ENCODE data around the gene CNTNAP3.
"Not testable (repeated sequence)": the region's sequence is repeated elsewhere in the genome, so short reads cannot be mapped to it uniquely, and the experiment has no call there.

DNA sequence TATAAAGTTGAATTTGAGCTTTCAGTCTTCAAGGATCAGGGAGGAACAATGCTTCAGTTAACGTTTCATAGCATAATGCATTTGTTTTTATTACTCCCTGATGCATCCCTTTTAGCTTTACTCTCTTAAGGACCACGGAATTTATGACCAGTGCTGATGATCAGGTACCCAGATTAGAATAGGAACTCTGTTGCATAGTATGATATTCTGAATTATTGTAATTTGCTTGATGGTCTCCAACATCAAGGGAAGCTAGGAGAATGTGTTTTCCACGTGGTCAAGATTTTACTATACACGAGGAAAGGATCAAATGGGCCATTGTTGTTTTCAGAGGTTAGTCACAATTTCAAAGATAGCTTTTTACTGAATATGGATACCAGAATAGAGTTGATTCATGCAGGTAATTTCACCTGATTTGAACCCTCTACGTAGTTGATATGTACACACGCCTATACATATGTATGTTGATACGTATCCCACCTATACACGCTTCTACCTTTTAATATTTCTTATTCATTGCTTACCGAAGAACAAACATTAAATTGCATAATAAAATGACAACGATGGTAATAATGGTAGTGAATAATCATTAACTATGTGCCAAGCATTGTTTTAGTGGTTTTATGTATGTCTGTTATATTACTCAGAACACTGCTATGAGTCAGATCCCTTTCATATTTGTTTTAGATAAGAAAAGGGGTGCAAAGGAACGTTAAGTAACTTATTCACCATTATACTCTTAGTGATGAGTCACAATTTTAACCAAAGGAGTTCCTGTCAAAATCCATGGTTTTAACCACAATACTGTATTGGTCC, 257.6 kb downstream of the CNTNAP3 start:
- TF ChIP-seq, protein P1, sequence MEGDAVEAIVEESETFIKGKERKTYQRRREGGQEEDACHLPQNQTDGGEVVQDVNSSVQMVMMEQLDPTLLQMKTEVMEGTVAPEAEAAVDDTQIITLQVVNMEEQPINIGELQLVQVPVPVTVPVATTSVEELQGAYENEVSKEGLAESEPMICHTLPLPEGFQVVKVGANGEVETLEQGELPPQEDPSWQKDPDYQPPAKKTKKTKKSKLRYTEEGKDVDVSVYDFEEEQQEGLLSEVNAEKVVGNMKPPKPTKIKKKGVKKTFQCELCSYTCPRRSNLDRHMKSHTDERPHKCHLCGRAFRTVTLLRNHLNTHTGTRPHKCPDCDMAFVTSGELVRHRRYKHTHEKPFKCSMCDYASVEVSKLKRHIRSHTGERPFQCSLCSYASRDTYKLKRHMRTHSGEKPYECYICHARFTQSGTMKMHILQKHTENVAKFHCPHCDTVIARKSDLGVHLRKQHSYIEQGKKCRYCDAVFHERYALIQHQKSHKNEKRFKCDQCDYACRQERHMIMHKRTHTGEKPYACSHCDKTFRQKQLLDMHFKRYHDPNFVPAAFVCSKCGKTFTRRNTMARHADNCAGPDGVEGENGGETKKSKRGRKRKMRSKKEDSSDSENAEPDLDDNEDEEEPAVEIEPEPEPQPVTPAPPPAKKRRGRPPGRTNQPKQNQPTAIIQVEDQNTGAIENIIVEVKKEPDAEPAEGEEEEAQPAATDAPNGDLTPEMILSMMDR (IDR thresholded peaks at IDR 0.05; ENCODE audit: insufficient read depth, low read depth, low read length) = not testable (repeated sequence)
- TF ChIP-seq EZH2 (IDR thresholded peaks at IDR 0.05; ENCODE audit: insufficient read depth, low read length) = not testable (repeated sequence)

Measured in astrocyte (in vitro differentiated cells and primary cell).